CD14-positive monocyte (primary cell): ENCODE measurements around the gene DNAAF9. TPM values are rescaled to one million over a fixed set of nuclear protein-coding genes. Genes with fewer than 3 reads are reported as not detected.

Experiments used
- DNase-seq, 3 donors: peaks; one replicate each; pipeline ENCODE4 v3.0.0-alpha.2; 2011 to 2022
- H2AFZ ChIP-seq: 2 replicates; pipeline ENCODE4 v1.6.0; 2012; ENCODE audit warnings: mild to moderate bottlenecking, low read depth, low read length, inconsistent platforms; ENCODE audit not compliant: insufficient read depth, poor library complexity, severe bottlenecking
- H3K27ac ChIP-seq, 2 donors: 1 replicate in 1 of 2; 2 replicates in 1 of 2; pipeline ENCODE4 v1.5.1; 2012 to 2013; ENCODE audit warnings: low read length in 2 of 2, control low read depth in 1 of 2, inconsistent platforms in 1 of 2, low read depth in 1 of 2, mild to moderate bottlenecking in 1 of 2
- H3K27me3 ChIP-seq, 2 donors: one replicate each; pipeline versions ENCODE4 v1.6.0 to v1.6.1; 2011 to 2013; ENCODE audit warnings: low read length in 2 of 2; ENCODE audit not compliant: control insufficient read depth in 2 of 2, insufficient read depth in 2 of 2
- H3K36me3 ChIP-seq, 2 donors: replicated peaks in 1 of 2; 1 replicate in 1 of 2; 2 replicates in 1 of 2; pipeline versions ENCODE4 v1.5.1 to v1.6.1; 2012 to 2013; ENCODE audit warnings: low read length in 2 of 2, control low read depth in 1 of 2, inconsistent platforms in 1 of 2, mild to moderate bottlenecking in 1 of 2; ENCODE audit not compliant: insufficient read depth in 2 of 2, control insufficient read depth in 1 of 2
- H3K4me1 ChIP-seq, 2 donors: 1 replicate in 1 of 2; 2 replicates in 1 of 2; pipeline versions ENCODE4 v1.5.1 to v1.6.1; 2012 to 2013; ENCODE audit warnings: low read length in 2 of 2, control low read depth in 1 of 2, inconsistent platforms in 1 of 2, mild to moderate bottlenecking in 1 of 2, moderate library complexity in 1 of 2; ENCODE audit not compliant: insufficient read depth in 2 of 2, control insufficient read depth in 1 of 2
- H3K4me2 ChIP-seq: replicated peaks from 2 replicates; pipeline ENCODE3; 2012; ENCODE audit warnings: low read length, moderate library complexity, mild to moderate bottlenecking; ENCODE audit not compliant: poor library complexity, severe bottlenecking; ENCODE audit errors: extremely low read depth
- H3K4me3 ChIP-seq, 3 experiments: fragments of 200-600 bp in 1 of 3; sonication (generic) in 1 of 3; replicated peaks in 1 of 3; 1 replicate in 2 of 3; 2 replicates in 1 of 3; pipeline ENCODE4 v1.5.1; 2011 to 2013; ENCODE audit warnings: low read length in 3 of 3, mild to moderate bottlenecking in 3 of 3, control low read depth in 2 of 3, low read depth in 2 of 3, inconsistent platforms in 1 of 3, moderate library complexity in 1 of 3
- H3K79me2 ChIP-seq: 2 replicates; pipeline ENCODE4 v1.6.0; 2012; ENCODE audit warnings: mild to moderate bottlenecking, control low read depth, inconsistent platforms, low read length, moderate library complexity; ENCODE audit not compliant: insufficient read depth
- H3K9ac ChIP-seq: 2 replicates; pipeline ENCODE4 v1.6.0; 2017; ENCODE audit warnings: low read length, mild to moderate bottlenecking; ENCODE audit not compliant: insufficient read depth, poor library complexity, severe bottlenecking
- H3K9me3 ChIP-seq, 2 donors: replicated peaks in 1 of 2; 1 replicate in 1 of 2; 2 replicates in 1 of 2; pipeline versions ENCODE4 v1.5.1 to v1.6.1; 2012 to 2013; ENCODE audit warnings: low read length in 2 of 2, control low read depth in 1 of 2; ENCODE audit not compliant: control insufficient read depth in 1 of 2, insufficient read depth in 1 of 2
- H4K20me1 ChIP-seq: 2 replicates; pipeline ENCODE4 v1.6.0; 2012; ENCODE audit warnings: mild to moderate bottlenecking, low read length, control low read depth, moderate library complexity; ENCODE audit not compliant: insufficient read depth
- H3K27ac Mint-ChIP-seq, 7 donors: one replicate each; pipeline ENCODE4 v1.8.0; 2020; ENCODE audit warnings: mild to moderate bottlenecking in 7 of 7, mixed read lengths in 7 of 7, moderate library complexity in 6 of 7, inconsistent platforms in 2 of 7
- H3K27me3 Mint-ChIP-seq, 3 donors: one replicate each; pipeline ENCODE4 v1.8.0; 2021 to 2022; ENCODE audit warnings: low read depth in 3 of 3, mild to moderate bottlenecking in 3 of 3, mixed read lengths in 3 of 3, moderate library complexity in 3 of 3, inconsistent platforms in 1 of 3
- H3K36me3 Mint-ChIP-seq, 2 donors: one replicate each; pipeline ENCODE4 v1.8.0; 2020; ENCODE audit warnings: mixed read lengths in 2 of 2, inconsistent platforms in 1 of 2, mild to moderate bottlenecking in 1 of 2
- H3K4me1 Mint-ChIP-seq: one replicate; pipeline ENCODE4 v1.8.0; 2020; ENCODE audit warnings: mild to moderate bottlenecking, mixed read lengths
- H3K4me3 Mint-ChIP-seq, 2 donors: one replicate each; pipeline ENCODE4 v1.8.0; 2020; ENCODE audit warnings: mild to moderate bottlenecking in 2 of 2, mixed read lengths in 2 of 2, moderate library complexity in 1 of 2
- H3K9me3 Mint-ChIP-seq, 7 donors: one replicate each; pipeline ENCODE4 v1.8.0; 2020 to 2022; ENCODE audit warnings: mixed read lengths in 7 of 7, mild to moderate bottlenecking in 6 of 7, moderate library complexity in 6 of 7, inconsistent platforms in 2 of 7
- CTCF ChIP-seq: fragments of 200-600 bp; IDR thresholded peaks from one replicate; pipeline ENCODE4 v1.8.0; 2022; ENCODE audit warnings: antibody characterized with exemption, mild to moderate bottlenecking
- WGBS: methylation state at CpG from one replicate; pipeline ENCODE4 v1.1.5; 2013; ENCODE audit warnings: missing lambda C conversion rate; ENCODE audit not compliant: insufficient coverage; 5-methylcytosine and 5-hydroxymethylcytosine counted together
- intact Hi-C, 2 donors: fragments of 100-400 bp; cut with micrococcal nuclease; formaldehyde crosslinking; loops; one replicate each; pipeline versions ENCODE4 v1.15.0 to v1.15.1; 2023
- polyA plus RNA-seq, 3 donors: library from polyadenylated mRNA; depleted of rRNA in 1 of 3; unstranded in 2 of 3; stranded (reverse) in 1 of 3; fragments of 300-500 nt in 2 of 3; fragments of >200 nt in 1 of 3; fragmentation: Illumina TruSeq in 2 of 3; gene quantifications; 1 replicate in 2 of 3; 2 replicates in 1 of 3; pipeline ENCODE4 v1.2.3, GENCODE V29; 2012 to 2021

DNAAF9 gene
- polyA plus RNA-seq, 3 donors, result 0.53 to 10.8 (median 1.2) TPM

GRCh38 chr20:3382836-3383235, 24.6 kb downstream of the DNAAF9 start:
- peaks cover 0 to 3% (median 0%) of the 10 kb centered on the region in 7 donors for H3K9me3 Mint-ChIP-seq
- Histone ChIP-seq H3K9ac (no peak overlapping the region), H4K20me1 (peaks cover 73% of the 10 kb centered on the region), H3K36me3 (peaks cover 24 to 39% of the 10 kb centered on the region in 2 donors), H3K27me3 (no peaks in the 10 kb centered on the region), H3K79me2 (peaks cover 51% of the 10 kb centered on the region), H3K4me2 (no peak overlapping the region), H3K9me3 (no peaks in the 10 kb centered on the region), H3K4me1 (peaks cover 14 to 21% of the 10 kb centered on the region in 2 donors), H2AFZ (no peak overlapping the region), H3K4me3 (no peak overlapping the region), H3K27ac (no peak overlapping the region)
- no peak for TF ChIP-seq CTCF
- H3K4me1 Mint-ChIP-seq, result peaks cover 21% of the 10 kb centered on the region
- DNase-seq, result no peak
- 100% methylated on average over 1 of the region's 3 CpGs for WGBS
- H3K36me3 Mint-ChIP-seq, result peaks cover 35 to 49% of the 10 kb centered on the region in 2 donors
- intact Hi-C loops, result no loop called here
- no peak overlapping the region for H3K4me3 Mint-ChIP-seq
- H3K27ac Mint-ChIP-seq, result no peak overlapping the region
- no peaks in the 10 kb centered on the region for H3K27me3 Mint-ChIP-seq

- no peak overlapping the region for H3K27ac ChIP-seq
- H3K9ac ChIP-seq, result no peak overlapping the region
- no peak overlapping the region for H2AFZ ChIP-seq
- Mint-ChIP-seq H3K36me3 (peaks cover 54 to 67% of the 10 kb centered on the region in 2 donors), H3K27ac (peak overlapping the region in 3 of 7 donors; percentile 0 to 12 (median 1)), H3K4me1 (peaks cover 21% of the 10 kb centered on the region), H3K4me3 (no peak overlapping the region), H3K27me3 (no peaks in the 10 kb centered on the region), H3K9me3 (no peaks in the 10 kb centered on the region)
- no peaks in the 10 kb centered on the region for H3K9me3 ChIP-seq
- H3K4me1 ChIP-seq, result peaks cover 12 to 20% of the 10 kb centered on the region in 2 donors
- H3K4me2 ChIP-seq, result no peak overlapping the region
- peaks cover 49% of the 10 kb centered on the region for H4K20me1 ChIP-seq
- peaks cover 27% of the 10 kb centered on the region for H3K79me2 ChIP-seq
- H3K36me3 ChIP-seq, result peaks cover 37 to 62% of the 10 kb centered on the region in 2 donors
- no peak for TF ChIP-seq CTCF
- intact Hi-C loops, result no loop called here
- H3K27me3 ChIP-seq, result no peaks in the 10 kb centered on the region
- DNase-seq, result no peak
- WGBS, result no CpG with 5 or more reads among the region's 2 CpGs
- H3K4me3 ChIP-seq, result no peak overlapping the region
Observed at GRCh38 chr20:3380228-3381070, 27.0 kb downstream of the DNAAF9 start.
